HL-60 (cell line): ENCODE measurements around the gene VWA1.

ENCODE experiments used
- CTCF ChIP-seq: IDR thresholded peaks from one replicate; pipeline ENCODE4 v1.5.1; 2011; ENCODE audit warnings: low read length, control low read depth, inconsistent platforms; ENCODE audit not compliant: insufficient read depth
- GABPA ChIP-seq: IDR thresholded peaks from 2 replicates; pipeline ENCODE4 v1.6.1; 2012; ENCODE audit warnings: low read depth

DNA sequence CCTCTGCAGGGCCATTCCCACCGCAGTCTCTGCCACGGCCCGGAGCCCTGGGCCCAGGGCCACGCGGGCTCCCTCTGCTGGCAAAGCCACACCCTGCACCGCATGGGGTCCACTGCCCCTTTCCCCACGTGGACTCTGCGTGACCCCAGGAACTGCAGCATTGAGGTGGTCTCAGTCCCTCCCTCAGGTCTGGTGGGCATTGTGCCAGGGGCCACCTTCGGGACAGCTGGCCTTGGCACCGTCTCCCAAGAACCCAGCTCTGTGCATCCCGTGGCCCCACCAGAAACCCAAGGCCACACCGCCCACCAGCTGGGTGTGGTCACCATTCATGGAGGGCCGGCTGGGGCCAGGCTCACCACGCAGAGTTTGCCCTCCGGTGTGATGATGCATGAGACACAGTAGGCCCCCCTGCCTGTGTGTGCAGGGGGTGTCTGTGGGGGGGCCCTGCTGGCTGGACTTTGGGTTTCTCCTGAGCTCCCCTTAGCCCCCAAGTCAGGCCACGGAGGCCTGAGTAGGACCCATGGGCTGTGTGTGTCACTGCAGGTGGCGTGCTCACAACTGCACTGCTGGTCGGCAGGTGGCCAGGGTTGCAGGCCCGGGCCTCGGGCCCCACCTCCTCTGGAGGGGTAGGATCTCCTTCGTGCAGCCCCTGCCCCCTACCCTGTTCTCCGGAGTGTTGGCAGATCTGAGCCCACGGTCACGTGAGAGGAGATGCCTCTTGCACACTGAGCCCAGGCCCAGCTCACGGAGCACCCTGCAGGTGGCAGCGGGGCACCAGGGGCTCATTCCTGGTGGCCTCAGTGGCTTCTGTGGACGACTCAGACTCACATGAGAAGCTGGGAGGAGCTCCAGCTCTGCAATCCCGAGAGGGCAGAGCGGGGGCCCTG lies 5.8 kb downstream of the VWA1 start:
- peak; percentile 97 for TF ChIP-seq CTCF
- TF ChIP-seq GABPA: no peak
